ENCODE measurements around the gene FTHL17.

The FTHL17 gene

DNA sequence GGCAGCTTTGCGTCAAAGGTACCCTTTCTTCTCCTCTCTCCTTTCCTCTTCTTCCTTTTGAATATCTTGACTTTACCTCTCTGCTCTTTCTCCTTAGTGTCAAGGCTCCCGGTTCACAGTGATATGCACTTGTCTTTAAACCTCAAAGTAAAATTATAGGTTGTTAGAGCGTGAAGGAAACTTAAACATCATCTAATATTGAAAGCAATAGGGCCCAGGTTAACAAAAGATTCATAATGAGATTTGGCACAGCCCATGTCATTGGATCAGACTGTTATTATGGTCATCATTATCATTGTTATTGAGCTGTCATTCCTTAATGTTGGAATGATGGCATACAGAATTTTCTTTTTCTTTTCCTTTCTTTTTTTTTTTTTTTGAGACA is 32.5 kb downstream of the FTHL17 start:
- in situ Hi-C loops (cut with MboI; ENCODE audit: low sequenced_read_pairs): loop anchor here (25.0 kb wide), 1 partner anchor 623 kb away; no protein-coding TSS in a partner anchor

- in situ Hi-C loops (cut with MboI; ENCODE audit: low sequenced_read_pairs): loop anchor here (25.0 kb wide), 1 partner anchor 624 kb away; no protein-coding TSS in a partner anchor
Measured at GRCh38 chrX:31038575-31039326, 33.1 kb downstream of the FTHL17 start.

DNA sequence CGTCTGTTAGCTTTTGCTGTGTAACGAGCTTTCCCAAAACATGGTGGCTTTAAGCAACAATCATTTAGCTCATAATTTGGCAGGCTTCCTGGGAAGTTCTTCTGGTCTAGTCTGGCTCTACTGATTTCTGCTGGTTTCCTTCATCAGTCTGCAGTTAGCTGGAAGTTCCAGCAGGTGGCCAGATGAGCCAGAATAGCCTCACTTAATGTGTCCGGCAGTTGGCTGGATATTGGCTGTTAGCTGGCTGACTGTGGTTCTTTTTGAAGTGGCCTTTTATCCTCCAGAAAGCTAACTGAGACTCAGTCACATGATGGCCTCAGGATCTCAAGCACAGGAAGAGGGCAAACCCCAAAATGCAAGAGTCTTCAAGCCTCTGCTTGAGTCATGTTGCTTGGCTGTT is 34.9 kb downstream of the FTHL17 start:
- in situ Hi-C loops (cut with MboI; ENCODE audit: low sequenced_read_pairs): loop anchor here (25.0 kb wide), 1 partner anchor 625 kb away; no protein-coding TSS in a partner anchor

GRCh38 chrX:31027351-31027750 is 44.5 kb downstream of the FTHL17 start:
- in situ Hi-C loops (cut with MboI; ENCODE audit: low sequenced_read_pairs): loop anchor here (25.0 kb wide), 1 partner anchor 635 kb away; no protein-coding TSS in a partner anchor

- in situ Hi-C loops (cut with MboI; ENCODE audit: low sequenced_read_pairs): loop anchor here (25.0 kb wide), 1 partner anchor 637 kb away; no protein-coding TSS in a partner anchor
Measured at GRCh38 chrX:31024866-31025265, 47.0 kb downstream of the FTHL17 start.

- in situ Hi-C loops (cut with MboI; ENCODE audit: low sequenced_read_pairs): no loop called here
Measured at GRCh38 chrX:31021537-31021936, 50.3 kb downstream of the FTHL17 start.

Data from HL-60/S4 treated with retinoic acid at 250 ng/mL for 4 days and 3 days (cell line).